Measurements from ENCODE around the gene ST3GAL5.

Gene ST3GAL5

GRCh38 chr2:85822766-85823165 lies 66.0 kb downstream of the ST3GAL5 start:
- TF ChIP-seq, protein P1, sequence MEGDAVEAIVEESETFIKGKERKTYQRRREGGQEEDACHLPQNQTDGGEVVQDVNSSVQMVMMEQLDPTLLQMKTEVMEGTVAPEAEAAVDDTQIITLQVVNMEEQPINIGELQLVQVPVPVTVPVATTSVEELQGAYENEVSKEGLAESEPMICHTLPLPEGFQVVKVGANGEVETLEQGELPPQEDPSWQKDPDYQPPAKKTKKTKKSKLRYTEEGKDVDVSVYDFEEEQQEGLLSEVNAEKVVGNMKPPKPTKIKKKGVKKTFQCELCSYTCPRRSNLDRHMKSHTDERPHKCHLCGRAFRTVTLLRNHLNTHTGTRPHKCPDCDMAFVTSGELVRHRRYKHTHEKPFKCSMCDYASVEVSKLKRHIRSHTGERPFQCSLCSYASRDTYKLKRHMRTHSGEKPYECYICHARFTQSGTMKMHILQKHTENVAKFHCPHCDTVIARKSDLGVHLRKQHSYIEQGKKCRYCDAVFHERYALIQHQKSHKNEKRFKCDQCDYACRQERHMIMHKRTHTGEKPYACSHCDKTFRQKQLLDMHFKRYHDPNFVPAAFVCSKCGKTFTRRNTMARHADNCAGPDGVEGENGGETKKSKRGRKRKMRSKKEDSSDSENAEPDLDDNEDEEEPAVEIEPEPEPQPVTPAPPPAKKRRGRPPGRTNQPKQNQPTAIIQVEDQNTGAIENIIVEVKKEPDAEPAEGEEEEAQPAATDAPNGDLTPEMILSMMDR (conservative IDR thresholded peaks at IDR 0.05): no peak
- no peak overlapping the region for H3K27ac ChIP-seq

DNA sequence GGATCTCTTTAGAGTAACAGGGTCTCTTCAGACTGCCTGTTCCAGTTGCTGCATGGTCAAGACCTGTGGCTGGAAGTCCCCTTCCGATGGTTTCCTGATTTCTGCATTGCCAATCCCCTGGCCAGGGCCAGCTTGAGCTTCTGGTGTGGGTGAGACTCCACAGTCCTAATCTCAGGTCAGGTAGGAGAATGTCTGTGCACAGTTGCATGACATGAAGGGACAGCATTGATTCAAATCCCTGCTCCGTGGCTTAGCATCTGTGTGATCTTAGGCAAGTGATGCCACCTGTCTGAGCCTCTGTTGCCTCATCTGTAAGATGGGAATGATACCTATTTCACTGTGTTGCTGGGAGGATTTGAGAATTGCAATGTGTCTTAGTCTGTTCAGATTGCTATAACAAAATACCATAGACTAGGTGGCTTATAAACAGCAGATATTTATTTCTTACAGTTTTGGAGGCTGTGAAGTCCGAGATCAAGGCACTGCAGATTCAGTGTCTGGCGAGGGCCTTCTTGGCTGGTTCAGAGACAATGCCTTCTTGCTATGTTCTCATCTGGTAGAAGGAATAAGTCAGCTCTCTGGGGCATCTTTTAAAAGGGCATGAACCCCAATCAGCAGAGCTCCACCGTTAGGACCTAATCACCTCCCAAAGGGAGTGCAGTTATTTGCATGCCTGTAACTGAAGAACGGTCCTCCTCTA lies 68.8 kb downstream of the ST3GAL5 start:
- TF ChIP-seq, protein P1 (conservative IDR thresholded peaks at IDR 0.05): no peak
- H3K27ac ChIP-seq: no peak overlapping the region

GRCh38 chr2:85814802-85815550 lies 73.8 kb downstream of the ST3GAL5 start:
- H3K27ac ChIP-seq: no peak overlapping the region
- TF ChIP-seq, protein P1 (conservative IDR thresholded peaks at IDR 0.05): no peak

DNA sequence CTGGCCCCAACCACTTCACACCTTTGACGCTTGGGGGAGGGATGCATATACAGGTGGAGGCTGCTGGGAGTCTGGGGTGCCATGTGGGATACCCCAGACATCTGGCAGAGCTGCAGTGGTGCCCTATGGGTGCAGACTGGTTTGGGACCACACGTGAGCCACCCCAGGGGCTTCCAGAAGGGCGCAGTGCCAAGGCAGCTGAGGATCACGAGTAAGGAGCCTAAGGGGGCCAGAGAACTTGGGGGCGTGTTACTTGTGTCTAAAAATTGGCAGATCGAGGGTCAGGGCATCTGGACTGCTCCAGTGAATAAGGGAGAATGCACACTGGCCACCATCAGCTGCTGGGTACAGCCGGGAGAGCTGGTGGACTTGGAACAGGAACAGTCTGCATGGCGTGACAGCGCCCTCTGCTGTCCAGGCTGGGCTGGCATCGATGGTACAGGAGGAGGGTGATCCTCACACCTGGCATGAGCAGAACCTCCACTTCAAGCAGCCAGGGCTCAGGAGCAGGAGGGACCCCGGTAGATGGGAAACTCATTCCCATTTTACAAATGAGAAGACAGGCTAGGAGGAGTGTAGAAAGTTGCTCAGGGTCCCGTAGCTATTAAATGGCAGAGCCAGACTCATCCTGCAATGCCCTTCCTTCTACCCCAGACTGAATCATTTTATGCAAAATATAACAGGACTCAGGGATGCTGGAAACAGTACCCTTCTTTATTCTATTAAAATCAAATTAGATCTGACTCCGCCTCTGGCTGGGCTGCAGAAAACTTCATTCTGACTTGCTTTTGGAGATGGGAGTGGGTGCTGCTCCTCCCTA lies 74.6 kb downstream of the ST3GAL5 start:
- no peak overlapping the region for H3K27ac ChIP-seq
- TF ChIP-seq, protein P1 (conservative IDR thresholded peaks at IDR 0.05): peak; percentile 95

DNA sequence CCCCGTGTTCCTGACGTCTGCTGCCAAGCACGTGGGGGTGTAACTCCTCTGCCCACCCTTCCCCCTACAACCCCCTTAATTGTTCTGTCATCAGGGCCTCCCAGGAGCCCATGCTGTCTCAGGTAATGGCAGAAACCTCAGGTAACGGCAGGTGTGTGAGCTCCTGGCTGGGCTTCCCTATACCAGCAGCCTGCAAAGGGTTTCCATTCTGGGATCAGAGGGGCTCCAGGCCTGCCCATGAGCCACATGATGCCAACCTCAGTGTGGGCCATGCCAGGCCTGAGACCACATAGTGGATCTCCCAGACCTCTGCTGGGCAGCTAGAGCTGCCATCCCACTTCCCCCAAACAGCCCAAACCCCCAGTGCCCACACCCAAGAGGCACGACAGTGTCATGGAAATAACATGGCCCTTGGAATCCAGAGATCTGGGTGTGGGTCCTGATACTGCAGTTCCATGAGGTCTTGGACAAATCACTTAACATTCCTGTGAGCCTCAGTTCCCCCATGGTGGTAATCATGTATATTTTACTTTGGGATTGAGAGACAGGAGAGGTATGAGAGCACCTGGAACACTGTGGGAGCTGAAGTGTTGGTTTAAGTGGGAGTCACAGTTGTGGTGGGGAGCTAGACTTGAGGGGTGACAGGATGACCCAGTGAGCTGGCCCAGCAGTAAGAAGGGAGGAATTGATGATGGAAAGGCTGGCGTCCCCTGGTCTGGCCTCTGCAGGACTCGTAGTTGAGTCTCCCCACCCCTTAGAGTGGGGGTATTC lies 75.4 kb downstream of the ST3GAL5 start:
- TF ChIP-seq, protein P1 (conservative IDR thresholded peaks at IDR 0.05): no peak
- H3K27ac ChIP-seq: no peak overlapping the region

- TF ChIP-seq, protein P1 (conservative IDR thresholded peaks at IDR 0.05): no peak
- peak overlapping the region; percentile 59; the same call in 1 of the 2 replicates for H3K27ac ChIP-seq
Observed at GRCh38 chr2:85812094-85812735, 76.6 kb downstream of the ST3GAL5 start.

Data from VCaP (cell line).